Fibroblast of gingiva (primary cell): ENCODE data around the gene ANAPC1.
"Not testable (repeated sequence)": the region's sequence is repeated elsewhere in the genome, so short reads cannot be mapped to it uniquely, and the experiment has no call there.

Experiments used
- DNase-seq: peaks from one replicate; pipeline ENCODE4 v3.0.0-alpha.2; 2011; ENCODE audit warnings: low read depth

The ANAPC1 gene

GRCh38 chr2:111729812-111730458, 154.1 kb downstream of the ANAPC1 start:
- DNase-seq, result not testable (repeated sequence)

GRCh38 chr2:111727611-111728110, 156.3 kb downstream of the ANAPC1 start:
- DNase-seq, result not testable (repeated sequence)

- DNase-seq, result not testable (repeated sequence)
Measured at GRCh38 chr2:111725742-111726141, 158.3 kb downstream of the ANAPC1 start.

- DNase-seq, result not testable (repeated sequence)
Measured at GRCh38 chr2:111719610-111720009, 164.4 kb downstream of the ANAPC1 start.
